Bronchial epithelial cell (primary cell): ENCODE results near the gene VSIG4. TPM values are rescaled to one million over a fixed set of nuclear protein-coding genes. Genes with fewer than 3 reads are reported as not detected.

Experiments
- DNase-seq: peaks from one replicate; pipeline ENCODE4 v3.0.0-alpha.2; 2010; ENCODE audit warnings: low read depth
- FAIRE-seq: peaks from 2 replicates; lab custom pipeline; 2011; peaks lifted over from hg19 to GRCh38; lab: Jason Lieb, UNC
- H3K27me3 ChIP-seq: 2 replicates; pipeline ENCODE4 v1.5.1; 2011; ENCODE audit warnings: low read length; ENCODE audit not compliant: control insufficient read depth, insufficient read depth
- H3K36me3 ChIP-seq: 2 replicates; pipeline ENCODE4 v1.5.1; 2011; ENCODE audit warnings: low read length; ENCODE audit not compliant: control insufficient read depth, insufficient read depth
- H3K4me3 ChIP-seq: 2 replicates; pipeline ENCODE4 v1.5.1; 2011; ENCODE audit warnings: mild to moderate bottlenecking, low read depth, low read length, control low read depth
- CTCF ChIP-seq: IDR thresholded peaks from 2 replicates; pipeline ENCODE4 v1.5.1; 2011; ENCODE audit warnings: mild to moderate bottlenecking, moderate library complexity, low read length, control low read depth, inconsistent platforms; ENCODE audit not compliant: insufficient read depth, severe bottlenecking
- total RNA-seq: library from RNA; depleted of rRNA; stranded (reverse); fragments of >200 nt; gene quantifications from 2 replicates; pipeline ENCODE4 v1.2.1, GENCODE V29; 2014

Gene VSIG4
- total RNA-seq, 1 donor from 2014 or later = not detected

GRCh38 chrX:65999029-65999562, 40.8 kb downstream of the VSIG4 start:
- no peak overlapping the region for H3K4me3 ChIP-seq
- DNase-seq (no peak), FAIRE-seq (no peak)
- no peaks in the 10 kb centered on the region for H3K36me3 ChIP-seq
- TF ChIP-seq CTCF = no peak
- H3K27me3 ChIP-seq = no peaks in the 10 kb centered on the region

- no peak for TF ChIP-seq CTCF
- DNase-seq = no peak
- H3K27me3 ChIP-seq = no peaks in the 10 kb centered on the region
- H3K36me3 ChIP-seq = no peaks in the 10 kb centered on the region
- no peak overlapping the region for H3K4me3 ChIP-seq
- FAIRE-seq = no peak
These were observed 41.7 kb downstream of the VSIG4 start for GRCh38 chrX:65997978-65998717.

- FAIRE-seq (no peak), DNase-seq (no peak)
- Histone ChIP-seq H3K36me3 (no peaks in the 10 kb centered on the region), H3K4me3 (no peak overlapping the region), H3K27me3 (no peaks in the 10 kb centered on the region)
- no peak for TF ChIP-seq CTCF
These were observed 45.1 kb downstream of the VSIG4 start for GRCh38 chrX:65994519-65995506.

- no peak for FAIRE-seq
- no peak for TF ChIP-seq CTCF
- no peaks in the 10 kb centered on the region for H3K36me3 ChIP-seq
- no peak overlapping the region for H3K4me3 ChIP-seq
- no peak for DNase-seq
- H3K27me3 ChIP-seq = no peaks in the 10 kb centered on the region
These were observed 45.9 kb downstream of the VSIG4 start for GRCh38 chrX:65993915-65994460.

- DNase-seq (no peak), FAIRE-seq (no peak)
- Histone ChIP-seq H3K4me3 (no peak overlapping the region), H3K27me3 (no peaks in the 10 kb centered on the region), H3K36me3 (no peaks in the 10 kb centered on the region)
- no peak for TF ChIP-seq CTCF
These were observed 46.5 kb downstream of the VSIG4 start for GRCh38 chrX:65993332-65993731.
